Ecto neural progenitor cell (in vitro differentiated cells): Measurements from ENCODE around the gene LASP1NB.

Source experiments
- DNase-seq: peaks from one replicate; pipeline ENCODE4 v3.0.0-alpha.2; 2018; ENCODE audit warnings: low spot score

LASP1NB gene

GRCh38 chr17:38925263-38925995 is at the start of gene LASP1NB:
Gene LASP1NB (plus strand): TSS chr17:38925614.
- DNase-seq, result peak; percentile 83

GRCh38 chr17:38877130-38877851 is 48.1 kb upstream of the LASP1NB start:
- DNase-seq, result no peak

DNA sequence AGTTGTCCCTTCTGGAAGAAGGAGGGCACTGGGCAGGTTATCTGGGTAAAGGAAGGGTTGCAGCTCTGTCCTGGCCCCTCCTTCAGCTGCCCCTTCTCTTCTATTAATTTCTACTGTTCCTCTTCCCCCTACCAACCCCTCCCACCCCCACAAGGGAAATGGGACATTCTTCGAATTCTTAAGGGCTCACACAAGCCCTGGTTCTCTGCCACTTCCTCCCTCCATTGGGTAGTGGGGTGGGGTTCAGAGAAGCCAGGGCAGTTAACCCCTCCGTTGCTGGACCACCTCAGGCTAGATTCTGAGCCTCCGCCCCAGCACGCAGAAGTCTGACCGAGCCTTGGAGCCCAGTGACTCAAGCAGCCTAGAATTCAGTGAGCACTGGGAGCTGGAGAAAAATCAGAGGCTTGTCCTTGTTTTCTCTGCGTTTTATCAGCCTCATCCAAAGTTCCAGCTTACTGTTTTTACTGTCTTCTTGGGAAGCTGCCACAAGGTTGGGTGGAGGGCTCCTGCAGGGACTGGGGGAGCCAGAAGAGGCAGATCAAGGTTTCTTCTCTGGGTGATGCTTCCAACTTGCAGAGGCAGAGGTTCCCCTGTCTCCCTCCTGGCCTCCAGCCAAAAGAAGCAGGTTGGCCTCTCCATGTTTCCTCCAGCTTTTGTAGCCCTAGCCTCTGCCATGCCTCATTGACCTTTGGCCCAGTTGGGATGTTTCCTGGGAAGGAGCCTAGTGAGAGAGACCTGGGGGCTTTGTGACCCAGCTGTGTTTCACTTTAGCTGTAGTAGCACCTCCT is 45.3 kb upstream of the LASP1NB start:
- peak; percentile 83 for DNase-seq

DNA sequence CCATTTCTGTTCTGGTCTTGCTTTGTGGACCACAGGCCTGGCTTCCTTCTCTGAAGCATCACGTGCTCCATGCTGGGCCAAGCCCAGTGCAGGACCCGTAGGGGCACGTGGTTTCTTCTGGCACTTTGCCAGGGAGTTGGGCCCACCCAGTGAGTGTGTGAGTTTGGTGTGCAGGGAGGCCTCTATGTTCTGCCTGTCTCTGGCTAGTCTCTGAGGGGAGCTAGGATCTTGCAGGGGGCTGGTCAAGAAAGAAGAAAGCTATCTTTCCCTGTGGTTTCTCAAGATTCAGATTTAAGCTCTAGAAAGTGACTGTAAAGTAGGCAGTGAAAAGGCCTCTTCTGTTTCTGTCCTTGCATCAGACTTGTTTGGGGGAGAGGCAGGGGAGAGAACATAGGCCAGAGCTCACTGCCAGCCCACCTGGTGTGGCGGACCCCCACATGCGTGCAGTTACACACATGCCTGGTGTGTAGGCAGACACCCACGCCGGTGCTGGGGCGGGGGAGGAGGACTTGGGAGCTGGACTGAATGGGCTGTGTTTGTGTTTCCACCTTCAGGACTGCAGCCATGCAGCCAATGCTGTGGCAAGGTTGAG is 43.7 kb upstream of the LASP1NB start:
- DNase-seq, result no peak

DNA sequence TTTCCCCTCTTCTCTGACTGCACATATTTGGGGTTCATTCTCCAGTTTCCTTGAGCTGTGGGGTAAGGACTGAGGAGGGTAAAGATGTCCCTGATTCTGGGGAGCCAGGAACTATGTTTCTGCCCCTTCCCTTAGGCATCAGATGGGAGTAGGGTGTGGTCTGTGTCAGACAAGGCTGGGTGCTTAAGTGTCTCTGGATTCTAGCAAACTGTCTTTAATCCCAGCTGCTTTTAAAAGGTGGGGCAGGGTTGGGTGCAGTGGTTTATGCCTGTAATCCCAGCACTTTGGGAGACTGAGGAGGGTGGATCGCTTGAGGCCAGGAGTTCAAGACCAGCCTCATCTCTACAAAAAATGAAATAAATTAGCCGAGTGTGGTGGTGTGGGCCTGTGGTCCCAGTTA is 42.5 kb upstream of the LASP1NB start:
- no peak for DNase-seq

- DNase-seq, result no peak
Observed at GRCh38 chr17:38883592-38884526, 41.6 kb upstream of the LASP1NB start.

GRCh38 chr17:38885044-38885727 is 40.2 kb upstream of the LASP1NB start:
- DNase-seq, result no peak

- peak; percentile 89 for DNase-seq
Observed at GRCh38 chr17:38885728-38886642, 39.4 kb upstream of the LASP1NB start.

GRCh38 chr17:38886643-38887010 is 38.8 kb upstream of the LASP1NB start:
- no peak for DNase-seq

GRCh38 chr17:38888842-38889241 is 36.6 kb upstream of the LASP1NB start:
- DNase-seq, result no peak

DNA sequence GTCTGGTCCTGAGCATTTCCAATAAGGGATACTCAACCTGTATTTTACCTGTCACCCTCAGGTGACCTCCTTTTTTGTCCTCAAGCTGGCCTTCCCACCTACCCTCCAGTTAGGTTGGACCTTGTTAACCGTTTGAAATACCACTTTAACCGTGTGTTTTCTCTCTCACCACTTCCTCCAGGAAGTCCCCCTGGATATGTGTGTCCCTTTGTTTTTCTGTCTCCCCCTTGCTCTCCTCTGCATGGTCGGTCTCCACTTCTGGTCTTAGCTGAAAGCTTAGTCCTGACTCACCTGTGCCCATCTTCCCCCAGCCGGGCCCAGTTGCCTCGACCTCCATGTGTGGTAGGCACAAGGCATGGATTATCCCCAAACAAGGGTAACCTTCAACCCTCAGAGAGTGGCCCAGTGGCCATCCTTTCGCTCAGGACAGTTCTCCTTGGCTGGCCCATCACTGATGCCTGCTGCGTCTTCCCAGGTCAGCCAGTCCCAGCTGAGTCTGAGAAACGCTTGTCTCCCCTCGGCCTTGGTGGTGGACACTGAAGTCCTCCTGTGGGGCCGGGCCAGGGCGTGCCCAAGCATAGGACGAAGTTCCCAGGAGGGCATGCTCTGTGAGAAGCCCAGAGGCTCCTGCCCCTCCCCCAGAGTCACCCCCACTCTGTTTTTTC is 35.5 kb upstream of the LASP1NB start:
- no peak for DNase-seq

DNA sequence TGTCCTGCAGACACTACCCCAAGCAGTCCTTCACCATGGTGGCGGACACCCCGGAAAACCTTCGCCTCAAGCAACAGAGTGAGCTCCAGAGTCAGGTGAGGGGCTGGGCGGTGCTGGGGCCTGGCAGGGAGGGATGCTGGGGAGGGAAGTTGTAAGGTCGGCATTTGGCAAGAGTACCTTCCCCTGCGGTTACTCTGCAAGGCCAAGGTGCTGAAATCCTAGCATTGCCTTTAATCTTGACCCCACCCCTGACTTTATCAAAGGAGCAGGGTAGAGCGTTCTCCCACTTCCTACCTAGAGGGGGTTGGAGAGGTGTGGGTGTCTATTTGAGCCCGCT is 35.0 kb upstream of the LASP1NB start:
- no peak for DNase-seq

DNA sequence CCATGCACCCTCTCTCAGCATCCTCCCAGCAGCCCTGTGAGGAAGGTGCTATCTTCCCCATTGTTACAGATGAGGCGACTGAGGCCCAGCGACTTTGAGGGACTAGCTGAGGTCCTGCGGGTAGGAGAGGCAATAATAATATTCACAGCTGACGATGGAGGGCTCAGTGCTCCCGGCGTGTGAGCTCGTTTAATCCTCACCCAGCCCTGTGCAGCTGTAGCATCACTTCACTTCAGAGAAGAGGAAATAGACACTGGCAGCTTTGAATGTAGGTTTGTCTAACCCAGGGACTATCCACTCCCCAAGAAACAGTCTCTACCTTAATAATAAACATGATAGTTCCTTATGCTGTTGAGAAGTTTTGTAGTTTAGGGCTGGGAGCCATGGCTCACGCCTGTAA is 34.0 kb upstream of the LASP1NB start:
- DNase-seq, result no peak

- no peak for DNase-seq
Observed at GRCh38 chr17:38892083-38892482, 33.3 kb upstream of the LASP1NB start.

DNA sequence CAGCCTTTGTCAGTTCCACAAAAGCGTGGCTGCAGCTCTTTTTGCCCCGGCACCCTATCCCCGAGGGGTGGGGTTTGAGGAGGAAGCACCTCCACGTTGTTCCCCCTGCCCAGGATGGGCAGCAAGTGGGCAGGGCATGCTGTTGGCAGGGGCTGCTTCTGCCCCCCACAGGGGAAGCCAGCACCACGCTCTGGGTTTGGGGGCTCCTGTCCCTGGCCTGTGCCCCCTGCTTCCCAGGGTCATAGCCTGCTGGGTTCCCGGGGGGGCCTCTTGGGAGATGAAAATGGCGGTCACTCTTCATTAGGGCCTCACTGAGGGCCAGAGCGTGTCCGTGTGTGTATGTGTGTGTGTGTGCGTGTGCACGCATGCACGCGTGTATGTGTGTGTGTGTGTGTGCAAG is 32.8 kb upstream of the LASP1NB start:
- DNase-seq, result no peak

- no peak for DNase-seq
Observed at GRCh38 chr17:38893113-38893512, 32.3 kb upstream of the LASP1NB start.

DNA sequence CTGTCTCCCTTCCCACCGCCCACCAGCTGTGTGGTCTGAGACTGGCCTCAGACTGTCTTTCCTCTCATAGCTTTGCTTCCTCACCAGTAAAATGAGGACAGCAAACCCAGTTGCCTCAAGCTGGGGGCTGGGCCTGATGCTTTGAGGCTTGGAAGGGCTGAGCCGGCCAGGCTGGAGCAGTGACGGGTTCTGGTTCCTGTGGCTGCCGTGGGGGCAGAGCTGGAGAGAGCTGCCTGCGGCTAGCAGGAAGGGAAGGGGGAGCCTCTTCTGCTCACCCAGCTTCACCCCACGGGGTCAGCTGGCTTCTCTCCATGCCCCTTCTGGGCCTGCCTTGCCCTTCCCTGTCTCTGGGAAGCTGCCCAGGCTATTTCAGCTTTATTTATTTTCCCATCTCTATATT is 31.8 kb upstream of the LASP1NB start:
- DNase-seq, result no peak

GRCh38 chr17:38894276-38894675 is 31.1 kb upstream of the LASP1NB start:
- no peak for DNase-seq

DNA sequence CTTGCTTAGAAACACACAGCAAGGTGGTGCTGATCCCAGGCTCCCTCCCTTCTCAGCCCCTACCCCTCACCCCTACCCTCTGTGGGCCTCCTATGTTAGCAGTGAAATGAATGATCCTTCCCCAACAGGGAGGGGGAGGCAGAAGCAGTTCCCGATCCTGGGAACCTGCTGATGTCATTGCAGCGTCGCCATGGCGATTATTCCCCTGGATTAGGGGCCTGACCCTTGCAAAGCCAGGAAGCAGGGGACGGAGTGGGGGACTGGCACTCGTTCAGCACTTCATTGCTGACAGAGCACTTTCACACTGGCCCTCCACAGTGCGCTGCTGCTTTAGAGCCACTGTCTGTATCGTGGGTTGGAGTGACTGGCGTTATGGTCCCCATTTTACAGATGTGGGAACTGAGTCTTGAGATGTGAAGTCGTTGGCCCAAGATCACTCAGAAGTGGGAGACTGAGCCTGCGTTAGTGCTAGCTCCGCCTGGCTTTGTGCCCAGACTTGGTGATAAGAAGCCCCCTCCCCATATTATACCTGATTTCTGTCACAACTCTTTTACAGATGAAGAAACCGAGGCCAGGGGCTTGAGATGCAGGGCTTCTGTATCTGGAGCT is 29.0 kb upstream of the LASP1NB start:
- peak; percentile 92 for DNase-seq
